Measurements from ENCODE around the gene CAPN1. TPM values are rescaled to one million over a fixed set of nuclear protein-coding genes. Genes with fewer than 3 reads are reported as not detected.

The CAPN1 gene
- total and polyA plus RNA-seq, 9 of the 15 experiments (the other 6 are each of a cell fraction or from before 2014, with no cell fraction given), result 3.5 to 199 (median 61.6) TPM

- DNase-seq (ENCODE audit: extremely low read depth in 1 of 4, low spot score in 3 of 4) (peak; percentile 91 to 94 (median 92)), FAIRE-seq (no peak), ATAC-seq (peak; percentile 85)
- ChIA-PET POLR2A (interaction anchor here (0.6 to 8.4 kb wide), 25 partner anchors 9 to 365 kb away, joined by 3 to 182 read pairs (median 5); partner anchors contain the start of genes CAPN1, FAU, MALAT1 and MRPL49), CTCF (ENCODE audit: low intra/inter-chr PET ratio) (interaction anchor here (0.6 kb wide), 1 partner anchor 47 kb away, joined by 3 read pairs; no protein-coding TSS in a partner anchor)
- no peaks in the 10 kb centered on the region; a peak in 1 of 5 replicates for H3K27me3 ChIP-seq (ENCODE audit: control insufficient read depth in 2 of 2, insufficient read depth in 2 of 2, low read length in 2 of 2)
- under 1% methylated on average over 52 of the region's 60 CpGs for WGBS (ENCODE audit: insufficient coverage, low coverage, missing lambda C conversion rate)
- H3K27ac ChIP-seq (ENCODE audit: extremely low read depth, low read depth, low read length), result peak within 1 kb of the TSS; percentile 98
- H3K4me2 ChIP-seq (ENCODE audit: insufficient read depth, low read length), result peak within 1 kb of the TSS; percentile 98
- H3K4me1 ChIP-seq (replicated peaks in 1 of 2; ENCODE audit: control insufficient read depth in 2 of 2, insufficient read depth in 2 of 2, low read length in 2 of 2), result peaks cover 21 to 49% of the 10 kb centered on the region in 2 experiments; a peak in 4 of 5 replicates
- peak within 1 kb of the TSS; percentile 94 for H2AFZ ChIP-seq (ENCODE audit: low read depth, low read length)
- peaks cover 4% of the 10 kb centered on the region for H3K9me1 ChIP-seq (ENCODE audit: control insufficient read depth, insufficient read depth, low read length)
- peak within 1 kb of the TSS; percentile 96 for H3K4me3 ChIP-seq
- no TSS peak for BruUV-seq (replicated peaks)
- H3K36me3 ChIP-seq (ENCODE audit: control insufficient read depth, insufficient read depth, low read length), result peaks cover 37% of the 10 kb centered on the region
- intact Hi-C loops (cut with micrococcal nuclease) (loop anchor here (2.0 kb wide), 2 partner anchors 34 to 46 kb away; partner anchors contain the start of gene CAPN1), in situ Hi-C loops (cut with MboI) (no loop called here)
- peak within 1 kb of the TSS; percentile 98 to 99 for H3K9ac ChIP-seq (ENCODE audit: insufficient read depth in 1 of 2, low read depth in 2 of 2, low read length in 2 of 2)
- peaks cover 7% of the 10 kb centered on the region; the same call in 1 of the 2 replicates for H4K20me1 ChIP-seq (replicated peaks; ENCODE audit: control insufficient read depth, insufficient read depth, low read length)
- no peaks in the 10 kb centered on the region for H3K9me3 ChIP-seq (replicated peaks; ENCODE audit: control insufficient read depth, insufficient read depth, low read depth, low read length)
- H3K79me2 ChIP-seq (ENCODE audit: control insufficient read depth, insufficient read depth, low read length), result peaks cover 41% of the 10 kb centered on the region
- TF ChIP-seq ZFX (CRISPR knock-in tag; IDR thresholded peaks at IDR 0.05), result peak; percentile 94
- TF ChIP-seq PKNOX1 (IDR thresholded peaks at IDR 0.05), result no peak; the same call in 1 of the 2 replicates
- peak; percentile 35 to 45; a peak in 3 of 4 replicates for TF ChIP-seq SIX5 (IDR thresholded peaks at IDR 0.05; ENCODE audit: borderline replicate concordance in 1 of 2, insufficient read depth in 1 of 2, low read depth in 1 of 2, low read length in 2 of 2)
- peak; percentile 87 for TF ChIP-seq RBBP5 (IDR thresholded peaks at IDR 0.05; ENCODE audit: borderline replicate concordance, insufficient read depth, low read length, poor library complexity, severe bottlenecking)
- peak; percentile 73; the same call in 1 of the 2 replicates for TF ChIP-seq PHF21A (IDR thresholded peaks at IDR 0.05; ENCODE audit: borderline replicate concordance, low read depth)
- TF ChIP-seq PHF20 (IDR thresholded peaks at IDR 0.05; ENCODE audit: partially characterized antibody), result peak; percentile 85
- TF ChIP-seq BRD9 (IDR thresholded peaks at IDR 0.05; ENCODE audit: low read depth, partially characterized antibody), result peak; percentile 57
- peak; percentile 98 for TF ChIP-seq CREB3L1 (IDR thresholded peaks at IDR 0.05; ENCODE audit: borderline replicate concordance, low read depth)
- TF ChIP-seq NONO (IDR thresholded peaks at IDR 0.05; ENCODE audit: low read depth in 2 of 2, low read length in 1 of 2), result peak; percentile 30 to 99; a peak in 3 of 4 replicates
- TF ChIP-seq ETV6 (IDR thresholded peaks at IDR 0.05; ENCODE audit: borderline replicate concordance in 1 of 2, low read depth in 2 of 2, low read length in 1 of 2), result peak in 1 of 2 experiments; percentile 33; a peak in 1 of 4 replicates
- TF ChIP-seq ETV6 (CRISPR knock-in tag; IDR thresholded peaks at IDR 0.05; ENCODE audit: borderline replicate concordance), result no peak
- TF ChIP-seq RFX1 (IDR thresholded peaks at IDR 0.05), result no peak
- peak; percentile 47; the same call in 1 of the 2 replicates for TF ChIP-seq ZNF511 (CRISPR knock-in tag; IDR thresholded peaks at IDR 0.05)
- TF ChIP-seq GATAD2B (IDR thresholded peaks at IDR 0.05; ENCODE audit: borderline replicate concordance), result 0 out of 2 replicates have a peak, but pooled peaks have one; percentile 39
- TF ChIP-seq SMAD3 (CRISPR knock-in tag; conservative IDR thresholded peaks at IDR 0.05), result 0 out of 2 replicates have a peak, but pooled peaks have one; percentile 23
- peak; percentile 75; the same call in 1 of the 2 replicates for TF ChIP-seq ZNF780A (CRISPR knock-in tag; IDR thresholded peaks at IDR 0.05)
- peak; percentile 86; the same call in 1 of the 2 replicates for TF ChIP-seq KLF6 (CRISPR knock-in tag; IDR thresholded peaks at IDR 0.05; ENCODE audit: borderline replicate concordance)
- peak; percentile 54; the same call in 1 of the 2 replicates for TF ChIP-seq ARID1B (IDR thresholded peaks at IDR 0.05)
Observed at GRCh38 chr11:65134240-65134951, 47.3 kb upstream of the CAPN1 start, which contains the start of gene SYVN1. Gene SYVN1 (minus strand): TSS chr11:65134519. CDS start chr11:65133601, 918 bp downstream.

Data from K562 (cell line).